ENCODE data around the gene TNP2. TPM values are rescaled to one million over a fixed set of nuclear protein-coding genes. Genes with fewer than 3 reads are reported as not detected.

The TNP2 gene
- total and polyA plus RNA-seq, 4 donors = not detected

DNA sequence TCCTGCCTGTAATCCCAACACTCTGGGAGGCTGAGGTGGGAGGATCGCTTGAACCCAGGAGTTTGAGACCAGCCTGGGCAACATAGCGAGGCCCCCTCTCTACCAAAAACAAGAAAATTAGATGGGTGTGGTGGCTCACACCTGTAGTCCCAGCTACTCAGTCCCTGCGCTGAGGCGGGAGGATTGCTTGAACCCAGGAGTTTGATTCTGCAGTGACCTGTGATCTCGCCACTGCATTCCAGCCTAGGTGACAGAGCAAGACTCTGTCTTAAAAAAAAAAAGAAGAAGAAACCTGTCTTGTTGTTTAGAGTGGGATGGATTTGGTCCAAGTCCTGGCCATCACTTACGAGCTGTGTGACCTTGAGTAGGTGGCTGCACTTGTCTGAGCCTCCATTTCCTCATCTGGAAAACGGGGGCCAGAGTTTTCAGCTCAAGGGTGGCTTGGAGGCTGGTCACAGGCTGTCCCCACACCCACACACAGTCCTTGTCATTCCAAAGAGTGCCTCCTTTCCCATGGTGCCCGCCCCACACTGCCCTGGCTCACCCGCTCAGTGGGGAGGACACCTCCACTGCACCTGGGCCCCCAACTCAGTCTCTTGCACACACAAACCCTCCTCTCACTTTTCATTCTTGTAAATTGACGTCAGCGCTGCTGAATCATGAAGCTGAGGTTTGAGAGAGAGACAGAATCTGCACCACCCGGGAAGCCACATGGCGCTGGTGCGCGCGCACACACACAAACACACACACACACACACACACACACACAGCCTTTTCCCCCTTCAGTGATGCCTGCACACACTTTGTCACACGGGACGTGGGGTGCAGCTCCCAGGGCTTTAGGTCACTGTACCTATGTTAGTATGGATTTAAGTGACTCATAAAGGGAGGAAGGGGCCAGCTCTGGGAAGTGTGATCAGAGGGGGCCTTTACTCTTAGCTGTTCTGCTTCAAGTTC is 17.3 kb downstream of the TNP2 start:
- H3K4me3 ChIP-seq = no peak overlapping the region
- no peaks in the 10 kb centered on the region for H3K9me3 ChIP-seq (ENCODE audit: control insufficient read depth in 4 of 4, insufficient read depth in 3 of 4, low read length in 3 of 4)
- peak in 2 of 3 donors; percentile 34 to 50 for DNase-seq

GRCh38 chr16:11250786-11251524 is 18.2 kb downstream of the TNP2 start:
- ATAC-seq (ENCODE audit: insufficient read depth, low FRiP score) = no peak
- Histone ChIP-seq H3K27me3 (ENCODE audit: control insufficient read depth in 3 of 3, insufficient read depth in 3 of 3, low read length in 2 of 3) (no peaks in the 10 kb centered on the region), H3K36me3 (ENCODE audit: control insufficient read depth in 4 of 4, insufficient read depth in 4 of 4, low read length in 4 of 4) (peaks cover 0 to 36% (median 10%) of the 10 kb centered on the region in 4 donors), H3K9me3 (ENCODE audit: control insufficient read depth in 4 of 4, insufficient read depth in 3 of 4, low read length in 3 of 4) (no peaks in the 10 kb centered on the region), H3K9ac (ENCODE audit: insufficient read depth in 1 of 2, low read length in 2 of 2) (no peak overlapping the region), H3K4me1 (ENCODE audit: control insufficient read depth in 5 of 5, insufficient read depth in 5 of 5, low read length in 5 of 5) (peaks cover 0 to 28% (median 4%) of the 10 kb centered on the region in 5 donors), H3K27ac (ENCODE audit: low read depth in 1 of 2, low read length in 1 of 2) (no peak overlapping the region), H3K4me3 (no peak overlapping the region)
- TF ChIP-seq, protein P1, sequence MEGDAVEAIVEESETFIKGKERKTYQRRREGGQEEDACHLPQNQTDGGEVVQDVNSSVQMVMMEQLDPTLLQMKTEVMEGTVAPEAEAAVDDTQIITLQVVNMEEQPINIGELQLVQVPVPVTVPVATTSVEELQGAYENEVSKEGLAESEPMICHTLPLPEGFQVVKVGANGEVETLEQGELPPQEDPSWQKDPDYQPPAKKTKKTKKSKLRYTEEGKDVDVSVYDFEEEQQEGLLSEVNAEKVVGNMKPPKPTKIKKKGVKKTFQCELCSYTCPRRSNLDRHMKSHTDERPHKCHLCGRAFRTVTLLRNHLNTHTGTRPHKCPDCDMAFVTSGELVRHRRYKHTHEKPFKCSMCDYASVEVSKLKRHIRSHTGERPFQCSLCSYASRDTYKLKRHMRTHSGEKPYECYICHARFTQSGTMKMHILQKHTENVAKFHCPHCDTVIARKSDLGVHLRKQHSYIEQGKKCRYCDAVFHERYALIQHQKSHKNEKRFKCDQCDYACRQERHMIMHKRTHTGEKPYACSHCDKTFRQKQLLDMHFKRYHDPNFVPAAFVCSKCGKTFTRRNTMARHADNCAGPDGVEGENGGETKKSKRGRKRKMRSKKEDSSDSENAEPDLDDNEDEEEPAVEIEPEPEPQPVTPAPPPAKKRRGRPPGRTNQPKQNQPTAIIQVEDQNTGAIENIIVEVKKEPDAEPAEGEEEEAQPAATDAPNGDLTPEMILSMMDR (IDR thresholded peaks at IDR 0.05; ENCODE audit: control extremely low read depth, extremely low read depth) = no peak
- no peak for DNase-seq
- WGBS, 2 donors = 96 to 97% methylated on average over 10 of the region's 10 CpGs

More for the DNA sequence above, 17.3 kb downstream of the TNP2 start:
- Histone ChIP-seq H3K27ac (ENCODE audit: low read depth in 1 of 2, low read length in 1 of 2) (no peak overlapping the region), H3K36me3 (ENCODE audit: control insufficient read depth in 4 of 4, insufficient read depth in 4 of 4, low read length in 4 of 4) (peaks cover 0 to 36% (median 10%) of the 10 kb centered on the region in 4 donors), H3K4me1 (ENCODE audit: control insufficient read depth in 5 of 5, insufficient read depth in 5 of 5, low read length in 5 of 5) (peaks cover 0 to 30% (median 4%) of the 10 kb centered on the region in 5 donors), H3K27me3 (ENCODE audit: control insufficient read depth in 3 of 3, insufficient read depth in 3 of 3, low read length in 2 of 3) (no peaks in the 10 kb centered on the region), H3K9ac (ENCODE audit: insufficient read depth in 1 of 2, low read length in 2 of 2) (no peak overlapping the region)
- no peak for ATAC-seq (ENCODE audit: insufficient read depth, low FRiP score)
- 67 to 76% methylated on average over 18 of the region's 18 CpGs for WGBS, 2 donors
- TF ChIP-seq, protein P1 (IDR thresholded peaks at IDR 0.05; ENCODE audit: control extremely low read depth, extremely low read depth) = no peak

GRCh38 chr16:11250091-11250785 is 18.9 kb downstream of the TNP2 start:
- H3K4me3 ChIP-seq = no peak overlapping the region
- no peak overlapping the region for H3K27ac ChIP-seq (ENCODE audit: low read depth in 1 of 2, low read length in 1 of 2)
- WGBS, 2 donors = 75 to 83% methylated on average over 16 of the region's 16 CpGs
- no peak for ATAC-seq (ENCODE audit: insufficient read depth, low FRiP score)
- TF ChIP-seq, protein P1 (IDR thresholded peaks at IDR 0.05; ENCODE audit: control extremely low read depth, extremely low read depth) = no peak
- no peak overlapping the region for H3K9ac ChIP-seq (ENCODE audit: insufficient read depth in 1 of 2, low read length in 2 of 2)
- H3K4me1 ChIP-seq (ENCODE audit: control insufficient read depth in 5 of 5, insufficient read depth in 5 of 5, low read length in 5 of 5) = peaks cover 0 to 28% (median 4%) of the 10 kb centered on the region in 5 donors
- H3K27me3 ChIP-seq (ENCODE audit: control insufficient read depth in 3 of 3, insufficient read depth in 3 of 3, low read length in 2 of 3) = no peaks in the 10 kb centered on the region
- H3K36me3 ChIP-seq (ENCODE audit: control insufficient read depth in 4 of 4, insufficient read depth in 4 of 4, low read length in 4 of 4) = peaks cover 0 to 33% (median 10%) of the 10 kb centered on the region in 4 donors
- peak in 2 of 3 donors; percentile 33 to 38 for DNase-seq
- no peaks in the 10 kb centered on the region for H3K9me3 ChIP-seq (ENCODE audit: control insufficient read depth in 4 of 4, insufficient read depth in 3 of 4, low read length in 3 of 4)

Measured in lung (tissue), 12 donors.